ENCODE results near the gene ATP10A.
A peak's percentile ranks its signal among the peaks of the same experiment; 100 is the strongest.

ATP10A gene

GRCh38 chr15:25856059-25856458, 7.1 kb downstream of the ATP10A start:
- peak; percentile 28 for DNase-seq (ENCODE audit: low spot score)

GRCh38 chr15:25852661-25853524, 10.2 kb downstream of the ATP10A start:
- no peak for DNase-seq (ENCODE audit: low spot score)

GRCh38 chr15:25852027-25852426, 11.1 kb downstream of the ATP10A start:
- no peak for DNase-seq (ENCODE audit: low spot score)

GRCh38 chr15:25850154-25851111, 12.7 kb downstream of the ATP10A start:
- peak; percentile 74 for DNase-seq (ENCODE audit: low spot score)

- no peak for DNase-seq (ENCODE audit: low spot score)
Measured at GRCh38 chr15:25849157-25849921, 13.8 kb downstream of the ATP10A start.

- DNase-seq (ENCODE audit: low spot score), result no peak
Measured at GRCh38 chr15:25848784-25849156, 14.4 kb downstream of the ATP10A start.

GRCh38 chr15:25848325-25848724, 14.8 kb downstream of the ATP10A start:
- no peak for DNase-seq (ENCODE audit: low spot score)

- no peak for DNase-seq (ENCODE audit: low spot score)
Measured at GRCh38 chr15:25847051-25847450, 16.1 kb downstream of the ATP10A start.

- DNase-seq (ENCODE audit: low spot score), result peak; percentile 73
Measured at GRCh38 chr15:25846377-25846776, 16.8 kb downstream of the ATP10A start.

- DNase-seq (ENCODE audit: low spot score), result no peak
Measured at GRCh38 chr15:25844981-25845680, 18.0 kb downstream of the ATP10A start.

- DNase-seq (ENCODE audit: low spot score), result no peak
Measured at GRCh38 chr15:25844542-25844941, 18.6 kb downstream of the ATP10A start.

GRCh38 chr15:25844076-25844475, 19.1 kb downstream of the ATP10A start:
- no peak for DNase-seq (ENCODE audit: low spot score)

- DNase-seq (ENCODE audit: low spot score), result no peak
Measured at GRCh38 chr15:25839638-25840156, 23.4 kb downstream of the ATP10A start.

- no peak for DNase-seq (ENCODE audit: low spot score)
Measured at GRCh38 chr15:25838871-25839195, 24.3 kb downstream of the ATP10A start.

- DNase-seq (ENCODE audit: low spot score), result no peak
Measured at GRCh38 chr15:25838191-25838870, 24.8 kb downstream of the ATP10A start.

- DNase-seq (ENCODE audit: low spot score), result no peak
Measured at GRCh38 chr15:25832158-25832557, 31.0 kb downstream of the ATP10A start.

- DNase-seq (ENCODE audit: low spot score), result no peak
Measured at GRCh38 chr15:25830844-25831451, 32.2 kb downstream of the ATP10A start.

- DNase-seq (ENCODE audit: low spot score), result no peak
Measured at GRCh38 chr15:25829073-25829472, 34.1 kb downstream of the ATP10A start.

- DNase-seq (ENCODE audit: low spot score), result no peak
Measured at GRCh38 chr15:25825207-25825606, 37.9 kb downstream of the ATP10A start.

- DNase-seq (ENCODE audit: low spot score), result no peak
Measured at GRCh38 chr15:25824618-25825017, 38.5 kb downstream of the ATP10A start.
